HG03039 (cell line): ENCODE data around the gene SLC6A16.
"Not testable (repeated sequence)": the region's sequence is repeated elsewhere in the genome, so short reads cannot be mapped to it uniquely, and the experiment has no call there.

Experiments used
- ATAC-seq: cut with Tn5 transposase; IDR thresholded peaks from one replicate; pipeline ENCODE4 v1.9.1; 2021; ENCODE audit warnings: mild to moderate bottlenecking, moderate library complexity; ENCODE audit not compliant: unreplicated experiment

Gene SLC6A16

DNA sequence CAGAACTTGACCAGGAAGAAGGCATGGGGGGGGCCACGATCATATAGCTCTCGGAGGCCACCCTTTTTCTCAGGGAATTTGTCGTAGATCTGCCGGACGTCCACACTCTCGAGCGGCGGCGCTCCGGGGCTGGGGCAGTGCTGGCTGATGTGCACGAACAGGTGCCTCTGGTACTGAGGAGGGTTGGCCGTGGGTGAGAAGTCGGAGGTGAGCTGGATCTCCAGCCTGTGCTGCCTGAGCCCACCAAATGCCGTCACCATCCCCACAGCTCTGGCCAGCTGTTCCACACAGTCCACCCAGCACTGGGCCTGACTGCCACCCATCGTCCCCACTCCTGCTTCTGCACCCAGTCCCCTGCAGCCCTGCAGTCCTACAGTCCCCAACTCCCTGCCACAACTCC is 22.2 kb upstream of the SLC6A16 start:
- ATAC-seq = no peak

DNA sequence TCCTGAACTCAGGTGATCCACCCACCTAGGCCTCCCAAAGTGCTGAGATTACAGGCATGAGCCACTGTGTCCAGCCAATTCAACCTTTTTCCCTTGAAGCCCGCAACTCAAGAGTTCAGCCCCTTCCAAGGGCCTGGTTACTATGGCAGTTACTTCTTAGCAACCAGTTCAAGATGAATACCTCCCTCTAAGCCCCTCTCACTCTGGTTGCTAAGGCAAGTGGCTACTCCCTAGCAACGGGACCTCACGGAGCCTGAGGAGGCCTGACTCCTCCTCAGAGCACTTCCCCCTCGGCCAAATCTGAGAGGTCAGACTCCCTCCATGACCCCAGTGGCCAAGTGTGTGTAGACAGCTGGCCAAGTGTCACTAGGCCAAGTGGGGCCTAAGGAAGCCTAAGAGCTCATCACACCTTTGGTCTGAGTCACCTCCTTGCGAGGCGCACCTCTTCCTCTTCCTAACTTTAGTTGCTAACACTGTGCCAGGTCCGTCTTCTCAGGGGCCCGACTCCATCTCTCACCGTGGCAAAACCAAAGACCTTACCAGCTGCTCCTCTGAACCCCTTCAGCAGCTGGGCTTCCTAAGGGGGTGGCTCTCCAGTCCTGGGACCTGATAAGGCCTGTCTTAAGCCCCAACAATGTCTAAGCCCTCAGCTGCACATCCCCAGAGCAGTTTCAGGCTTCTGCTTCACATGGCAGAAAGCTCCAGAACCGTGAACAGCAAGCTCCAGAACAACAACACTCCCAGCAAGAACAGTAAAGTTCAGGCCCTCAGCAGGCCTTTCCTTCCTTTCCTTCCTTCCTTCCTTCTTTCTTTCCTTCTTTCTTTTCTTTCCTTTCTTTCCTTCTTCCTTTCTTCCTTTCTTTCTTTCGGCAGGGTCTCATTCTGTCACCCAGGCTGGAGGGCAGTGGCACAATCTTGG is 19.8 kb upstream of the SLC6A16 start:
- no peak for ATAC-seq

DNA sequence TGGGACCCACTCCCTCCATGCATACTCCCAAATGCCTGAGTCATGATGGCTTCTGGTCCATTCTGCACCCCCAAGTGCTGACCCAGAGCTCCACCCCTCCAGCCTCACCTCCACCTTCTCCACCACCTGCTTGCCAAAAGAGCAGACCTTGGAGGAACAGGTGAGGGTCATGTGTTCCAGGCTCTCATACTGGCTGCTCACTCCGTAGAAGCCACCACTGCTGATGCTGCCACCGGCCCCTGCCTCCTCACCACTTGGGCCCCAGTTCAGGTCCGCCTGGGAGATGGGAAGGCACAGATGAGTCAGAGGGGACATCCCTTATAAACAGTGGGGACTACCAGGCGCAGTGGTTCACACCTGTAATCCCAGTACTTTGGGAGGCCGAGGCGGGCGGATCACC is 18.1 kb upstream of the SLC6A16 start:
- ATAC-seq = no peak

DNA sequence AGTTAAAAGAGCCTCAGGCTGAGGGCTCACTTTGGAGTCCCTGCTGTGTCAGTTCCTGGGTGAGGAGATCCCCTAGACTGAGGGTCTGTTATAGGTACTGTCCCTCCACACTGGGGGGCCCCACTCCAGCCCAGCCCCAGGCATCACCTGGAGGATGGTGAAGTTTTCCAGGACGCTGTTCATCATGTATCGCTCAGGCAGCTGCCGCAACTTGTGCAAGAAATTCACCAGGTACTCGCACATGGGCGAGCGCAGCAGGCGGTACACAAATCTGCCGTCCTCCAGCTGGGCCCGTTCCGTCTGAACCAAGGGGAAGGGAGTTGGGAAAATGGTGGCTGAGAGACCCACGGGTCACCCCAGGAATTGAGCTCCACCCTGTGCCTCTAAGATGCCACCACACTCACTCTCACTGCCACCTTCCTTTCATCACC is 17.3 kb upstream of the SLC6A16 start:
- ATAC-seq = no peak

DNA sequence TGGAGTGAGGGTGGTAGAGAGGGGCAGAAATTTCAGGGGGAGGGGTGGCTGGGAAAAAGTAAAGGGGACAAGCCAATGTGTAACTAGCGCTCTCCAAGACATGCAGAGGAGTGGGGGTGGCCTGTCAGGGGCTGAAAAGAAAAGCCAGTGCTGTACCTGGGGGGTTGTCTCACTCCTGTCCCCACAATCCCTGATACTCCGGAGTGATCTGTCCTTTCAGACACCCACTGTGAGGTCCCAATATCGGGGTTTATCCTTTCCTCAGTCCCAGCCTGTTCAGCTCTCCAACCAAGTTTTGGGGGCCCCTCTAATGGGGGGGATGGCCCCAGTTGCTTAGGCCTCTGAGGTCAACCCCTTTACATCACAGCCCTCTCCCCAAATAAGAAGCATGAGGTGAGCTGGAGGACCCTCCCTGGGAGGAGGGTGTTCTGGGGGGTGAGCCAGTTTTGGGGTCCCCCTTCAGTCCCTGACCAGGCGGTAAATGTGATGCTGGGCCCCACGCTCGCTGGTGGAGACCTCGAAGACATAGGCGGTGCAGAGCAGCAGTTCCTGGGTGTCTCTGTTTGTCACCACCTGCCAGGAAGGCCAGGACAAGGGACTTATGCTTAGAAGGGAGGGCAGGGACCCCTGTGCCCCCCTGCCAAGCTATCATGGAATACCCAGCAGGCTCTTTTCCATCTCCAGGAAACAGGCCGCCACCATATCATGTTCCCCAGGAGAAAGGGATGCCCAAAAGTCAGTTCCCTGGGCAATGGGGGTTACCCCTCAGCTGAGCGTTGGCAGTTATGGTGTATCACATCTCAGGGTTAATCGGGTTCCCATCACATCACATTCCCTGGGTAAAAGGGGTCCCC is 16.1 kb upstream of the SLC6A16 start:
- ATAC-seq = no peak

GRCh38 chr19:49340069-49340864 is 15.3 kb upstream of the SLC6A16 start:
- peak; percentile 54 for ATAC-seq

DNA sequence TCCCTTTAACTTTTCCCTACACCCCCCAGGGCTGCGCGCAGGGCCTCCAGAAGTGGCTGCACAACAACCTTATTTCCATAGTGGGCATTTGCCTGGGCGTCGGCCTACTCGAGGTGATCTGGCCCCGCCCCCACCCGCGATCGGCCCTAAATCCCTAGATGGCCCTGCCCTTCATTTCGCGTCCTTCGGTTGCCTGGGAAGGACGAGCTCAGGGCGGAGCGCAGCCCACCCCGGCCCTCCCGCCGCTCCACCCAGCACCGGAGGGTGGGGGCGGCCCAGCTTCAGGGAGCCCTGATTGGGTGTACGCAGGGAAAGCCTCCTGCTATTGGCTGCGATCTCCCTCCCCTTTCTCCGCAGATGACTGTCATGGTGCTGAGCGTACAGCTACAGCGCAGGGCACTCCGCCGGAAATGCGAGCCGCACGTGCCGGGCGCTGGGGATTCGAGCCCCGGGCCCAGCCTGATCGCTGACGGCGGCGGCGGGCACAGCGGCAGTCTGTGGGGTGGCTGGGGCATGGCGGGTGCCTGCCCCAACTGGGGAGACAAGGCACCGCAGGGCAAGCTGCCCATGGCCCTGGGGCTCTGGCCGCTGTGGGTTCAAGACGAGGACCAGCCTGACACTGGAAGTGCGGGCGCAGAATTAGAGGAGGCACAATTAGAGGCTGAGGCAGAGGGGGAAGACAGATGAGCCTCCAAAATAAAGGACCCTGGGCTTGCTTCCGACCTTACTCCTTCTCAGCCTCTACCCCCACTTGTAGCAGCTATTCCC is 14.5 kb upstream of the SLC6A16 start:
- ATAC-seq = no peak

GRCh38 chr19:49338691-49339300 is 13.8 kb upstream of the SLC6A16 start:
- ATAC-seq = no peak

DNA sequence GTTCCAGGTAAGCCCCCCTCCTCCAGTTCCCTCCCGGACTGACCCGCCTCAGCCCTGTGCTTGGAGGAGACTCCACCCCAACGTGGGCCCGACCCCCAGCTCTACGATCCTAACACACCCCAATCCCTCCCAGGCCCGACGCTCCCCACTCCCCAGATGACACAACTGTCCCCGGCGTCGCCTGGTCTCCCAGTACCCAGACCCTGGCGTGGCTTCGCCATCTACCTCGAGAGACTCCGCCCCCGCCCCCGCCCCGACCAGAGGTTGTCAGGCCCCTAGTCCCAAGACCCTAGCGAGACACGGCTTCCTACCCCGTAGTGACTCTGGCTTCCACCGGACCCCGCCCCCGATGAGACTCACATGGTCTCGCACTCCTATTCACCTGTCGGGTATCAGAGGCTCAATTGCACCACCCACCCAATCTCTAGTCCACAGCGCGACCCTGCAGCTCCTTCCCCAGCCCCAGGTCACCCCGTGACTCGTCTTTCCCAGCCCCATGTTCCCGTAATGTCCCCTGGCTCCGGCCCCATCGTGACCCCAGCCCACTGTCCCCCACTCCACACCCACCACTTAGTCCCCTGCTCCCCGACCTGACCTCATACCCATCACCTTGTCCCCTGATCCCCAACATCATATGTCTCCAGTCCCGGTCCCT is 13.2 kb upstream of the SLC6A16 start:
- no peak for ATAC-seq

DNA sequence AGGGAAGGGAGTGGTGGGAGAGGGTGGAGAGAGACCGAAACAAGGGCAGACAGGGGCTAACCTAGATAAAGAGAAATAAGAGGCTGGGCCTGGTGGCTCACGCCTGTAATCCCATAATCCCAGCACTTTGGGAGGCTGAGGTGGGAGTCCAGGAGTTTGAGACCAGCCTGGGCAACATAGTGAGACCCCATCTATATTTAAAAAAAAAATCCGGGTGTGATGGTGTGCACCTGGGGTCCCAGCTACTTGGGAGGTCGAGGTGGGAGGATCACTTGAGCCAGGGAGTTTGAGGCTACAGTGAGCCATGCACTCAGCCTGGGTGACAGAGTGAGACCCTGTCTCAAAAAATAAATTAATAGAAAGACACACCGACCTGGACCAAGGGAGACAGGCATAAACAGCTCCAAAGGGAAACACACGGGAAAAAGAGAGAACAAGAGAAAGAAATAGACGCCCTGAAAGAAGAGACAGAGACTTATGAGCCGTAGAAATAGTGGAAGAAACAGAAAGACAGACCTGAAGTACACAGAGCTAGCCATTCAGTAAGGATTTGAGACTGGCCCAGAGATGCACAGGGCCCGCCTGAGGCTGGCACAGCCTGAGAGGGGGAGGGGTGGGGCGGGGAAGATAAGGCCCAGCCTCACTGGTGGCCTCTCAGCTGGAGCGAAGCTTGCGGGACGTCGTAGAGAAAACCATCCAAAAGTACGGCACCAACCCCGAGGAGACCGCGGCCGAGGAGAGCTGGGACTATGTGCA is 12.5 kb upstream of the SLC6A16 start:
- no peak for ATAC-seq

- ATAC-seq = no peak
Observed at GRCh38 chr19:49336482-49337266, 11.7 kb upstream of the SLC6A16 start.

GRCh38 chr19:49335784-49336481 is 10.9 kb upstream of the SLC6A16 start:
- no peak for ATAC-seq

GRCh38 chr19:49335071-49335783 is 10.2 kb upstream of the SLC6A16 start, which contains the start of gene CD37:
CD37 (plus strand) TSS chr19:49335406; CDS start chr19:49335541, 135 bp downstream.
- ATAC-seq = no peak

GRCh38 chr19:49333811-49334288 is 8.9 kb upstream of the SLC6A16 start:
- peak; percentile 35 for ATAC-seq

DNA sequence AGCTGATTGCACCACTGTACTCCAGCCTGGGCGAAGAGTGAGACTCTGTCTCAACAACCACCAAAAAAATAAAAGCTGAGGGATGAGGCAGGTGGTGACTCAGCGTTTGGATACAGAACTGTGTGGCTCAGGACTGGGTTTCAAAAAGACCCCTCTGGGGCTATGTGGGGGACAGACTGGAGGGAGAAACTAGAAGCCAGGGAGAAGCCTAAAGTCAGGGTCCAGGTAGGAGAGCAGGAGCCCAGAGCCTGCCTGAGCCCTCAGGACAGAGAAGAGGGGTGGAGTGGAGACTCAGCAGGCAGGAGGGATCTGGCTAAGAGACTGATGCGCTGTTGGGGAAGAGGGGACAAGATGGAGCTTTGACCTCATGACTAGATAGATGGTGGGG is 8.4 kb upstream of the SLC6A16 start:
- no peak for ATAC-seq

DNA sequence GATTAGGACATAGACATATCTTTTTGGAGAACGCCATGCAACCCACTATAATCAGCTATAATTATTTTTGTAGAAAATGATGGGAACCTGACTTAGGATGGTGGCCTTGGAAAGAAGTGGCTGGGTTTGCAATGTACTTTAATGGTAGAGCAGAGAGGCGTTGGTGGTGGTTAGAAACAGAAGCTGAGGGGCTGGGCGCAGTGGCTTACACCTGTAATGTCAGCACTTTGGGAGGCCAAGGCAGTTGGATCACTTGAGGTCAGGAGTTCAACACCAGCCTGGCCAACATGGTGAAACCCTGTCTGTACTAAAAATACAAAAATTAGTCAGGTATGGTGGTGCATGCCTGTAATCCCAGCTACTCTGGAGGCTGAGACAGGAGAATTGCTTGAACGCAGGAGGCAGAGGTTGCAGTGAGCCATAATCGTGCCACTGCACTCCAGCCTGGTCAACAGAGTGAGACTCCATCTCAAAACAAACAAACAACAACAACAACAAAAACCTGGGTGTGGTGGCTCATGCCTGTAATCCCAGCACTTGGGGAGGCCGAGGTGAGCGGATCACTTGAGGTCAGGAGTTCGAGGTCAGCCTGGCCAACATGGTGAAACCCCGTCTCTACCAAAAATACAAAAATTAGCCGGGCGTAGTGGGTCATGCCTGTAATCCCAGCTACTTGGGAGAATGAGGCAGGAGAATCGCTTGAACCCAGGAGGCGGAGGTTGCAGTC is 7.9 kb upstream of the SLC6A16 start:
- not testable (repeated sequence) for ATAC-seq
